ENCODE data around the gene KIF26A. TPM values are rescaled to one million over a fixed set of nuclear protein-coding genes. Genes with fewer than 3 reads are reported as not detected.
"Not testable (repeated sequence)": the region's sequence is repeated elsewhere in the genome, so short reads cannot be mapped to it uniquely, and the experiment has no call there.

KIF26A gene
- total RNA-seq, 1 donor from 2014 or later: 8.1 TPM

GRCh38 chr14:104144453-104144790, 6.0 kb downstream of the KIF26A start:
- no peak for DNase-seq

GRCh38 chr14:104144911-104145825, 6.8 kb downstream of the KIF26A start:
- no peak for DNase-seq

- no peak for DNase-seq
These were observed 7.6 kb downstream of the KIF26A start for GRCh38 chr14:104145826-104146601.

- DNase-seq: no peak
These were observed 8.4 kb downstream of the KIF26A start for GRCh38 chr14:104146651-104147345.

- DNase-seq: no peak
These were observed 9.1 kb downstream of the KIF26A start for GRCh38 chr14:104147346-104148125.

- DNase-seq: no peak
These were observed 10.3 kb downstream of the KIF26A start for GRCh38 chr14:104148433-104149277.

GRCh38 chr14:104149278-104149595, 10.8 kb downstream of the KIF26A start:
- no peak for DNase-seq

GRCh38 chr14:104149617-104150135, 11.3 kb downstream of the KIF26A start:
- DNase-seq: peak; percentile 77

GRCh38 chr14:104150136-104151025, 12.0 kb downstream of the KIF26A start:
- DNase-seq: peak; percentile 90

- no peak for DNase-seq
These were observed 12.6 kb downstream of the KIF26A start for GRCh38 chr14:104151026-104151381.

- no peak for DNase-seq
These were observed 13.3 kb downstream of the KIF26A start for GRCh38 chr14:104151566-104152245.

- DNase-seq: no peak
These were observed 13.8 kb downstream of the KIF26A start for GRCh38 chr14:104152246-104152575.

GRCh38 chr14:104152686-104153393, 14.5 kb downstream of the KIF26A start:
- DNase-seq: no peak

- not testable (repeated sequence) for DNase-seq
These were observed 15.0 kb downstream of the KIF26A start for GRCh38 chr14:104153394-104153755.

- no peak for DNase-seq
These were observed 15.9 kb downstream of the KIF26A start for GRCh38 chr14:104154246-104154645.

- no peak for DNase-seq
These were observed 17.1 kb downstream of the KIF26A start for GRCh38 chr14:104155513-104155912.

- DNase-seq: no peak
These were observed 17.8 kb downstream of the KIF26A start for GRCh38 chr14:104156142-104156541.

GRCh38 chr14:104157016-104157928, 18.9 kb downstream of the KIF26A start:
- DNase-seq: no peak
